Testis (tissue), 3 donors: ENCODE results near the gene KPTN. TPM values are rescaled to one million over a fixed set of nuclear protein-coding genes. Genes with fewer than 3 reads are reported as not detected.

ENCODE experiments used
- DNase-seq: peaks from one replicate; pipeline ENCODE4 v3.0.0-alpha.2; 2019
- H3K27ac ChIP-seq, 2 donors: fragments of 200-600 bp; sonication (generic); one replicate each; pipeline ENCODE4 v1.5.1; 2019
- H3K27me3 ChIP-seq: fragments of 200-600 bp; sonication (generic); one replicate; pipeline ENCODE4 v1.5.1; 2019
- H3K36me3 ChIP-seq: fragments of 200-600 bp; sonication (generic); one replicate; pipeline ENCODE4 v1.5.1; 2017; ENCODE audit warnings: low read depth; ENCODE audit errors: missing control alignments
- H3K4me1 ChIP-seq: fragments of 200-600 bp; sonication (generic); one replicate; pipeline ENCODE4 v1.5.1; 2019
- H3K4me3 ChIP-seq, 2 donors: fragments of 200-600 bp; sonication (generic); one replicate each; pipeline ENCODE4 v1.5.1; 2017 to 2019
- H3K9me3 ChIP-seq: fragments of 200-600 bp; sonication (generic); one replicate; pipeline ENCODE4 v1.5.1; 2017
- CTCF ChIP-seq, 3 experiments: fragments of 450-650 bp in 2 of 3; fragments of 200-600 bp in 1 of 3; sonication (generic) in 1 of 3; IDR thresholded peaks; one replicate each; pipeline ENCODE4 v1.5.1; 2016 to 2019; ENCODE audit warnings: antibody characterized with exemption in 3 of 3, mild to moderate bottlenecking in 2 of 3, moderate library complexity in 1 of 3
- POLR2A ChIP-seq: fragments of 450-650 bp; IDR thresholded peaks from one replicate; pipeline ENCODE4 v1.6.1; 2017; ENCODE audit warnings: antibody characterized with exemption, mild to moderate bottlenecking, moderate library complexity
- WGBS, 2 donors: methylation state at CpG; one replicate each; pipeline ENCODE4 v1.1.5; 2018; 5-methylcytosine and 5-hydroxymethylcytosine counted together
- intact Hi-C: fragments of 100-400 bp; cut with DNase I; formaldehyde crosslinking; loops from one replicate; pipeline ENCODE4 v1.15.1; 2023; ENCODE audit warnings: low total_unique reads
- polyA plus RNA-seq: library from polyadenylated mRNA; stranded (reverse); fragments of 350-450 nt; fragmentation: Illumina TruSeq; extraction: RNeasy Lipid Tissue Mini Kit (QIAGEN cat#74804); gene quantifications from one replicate; pipeline ENCODE4 v1.2.3, GENCODE V29; 2014; ENCODE audit warnings: low read depth, low replicate concordance; ENCODE audit not compliant: insufficient read depth
- total RNA-seq, 2 donors: library from RNA; depleted of rRNA; stranded (reverse); fragments of >200 nt; gene quantifications; one replicate each; pipeline ENCODE4 v1.2.3, GENCODE V29; 2016

The KPTN gene
- total and polyA plus RNA-seq, 3 donors from 2014 or later: 12.9 to 30.0 (median 13.5) TPM

GRCh38 chr19:47464675-47465419, 19.2 kb downstream of the KPTN start:
- intact Hi-C loops: no loop called here
- DNase-seq: no peak
- TF ChIP-seq CTCF (IDR thresholded peaks at IDR 0.05): no peak
- TF ChIP-seq POLR2A: no peak
- H3K4me3 ChIP-seq: no peak overlapping the region
- no peaks in the 10 kb centered on the region for H3K27me3 ChIP-seq
- no peaks in the 10 kb centered on the region for H3K9me3 ChIP-seq
- no peaks in the 10 kb centered on the region for H3K4me1 ChIP-seq
- H3K36me3 ChIP-seq: no peaks in the 10 kb centered on the region
- no peak overlapping the region for H3K27ac ChIP-seq
- WGBS, 2 donors: 81 to 83% methylated on average over 10 of the region's 10 CpGs

- no peak for DNase-seq
- Histone ChIP-seq H3K9me3 (no peaks in the 10 kb centered on the region), H3K4me1 (peaks cover 4% of the 10 kb centered on the region), H3K4me3 (no peak overlapping the region), H3K27me3 (no peaks in the 10 kb centered on the region), H3K27ac (no peak overlapping the region), H3K36me3 (no peaks in the 10 kb centered on the region)
- TF ChIP-seq POLR2A: no peak
- TF ChIP-seq CTCF (IDR thresholded peaks at IDR 0.05): no peak
- intact Hi-C loops: no loop called here
- WGBS, 2 donors: 86 to 91% methylated on average over 5 of the region's 5 CpGs
Observed at GRCh38 chr19:47461876-47462275, 22.1 kb downstream of the KPTN start.

GRCh38 chr19:47459477-47459876, 24.5 kb downstream of the KPTN start:
- Histone ChIP-seq H3K27ac (no peak overlapping the region), H3K4me3 (no peak overlapping the region), H3K9me3 (no peaks in the 10 kb centered on the region), H3K27me3 (no peaks in the 10 kb centered on the region), H3K4me1 (peaks cover 4% of the 10 kb centered on the region), H3K36me3 (no peaks in the 10 kb centered on the region)
- no peak for DNase-seq
- no peak for TF ChIP-seq CTCF (IDR thresholded peaks at IDR 0.05)
- no peak for TF ChIP-seq POLR2A
- 77 to 78% methylated on average over 14 of the region's 14 CpGs for WGBS, 2 donors
- intact Hi-C loops: no loop called here

- Histone ChIP-seq H3K9me3 (no peaks in the 10 kb centered on the region), H3K27me3 (no peaks in the 10 kb centered on the region), H3K27ac (no peak overlapping the region), H3K4me3 (no peak overlapping the region), H3K4me1 (peaks cover 4% of the 10 kb centered on the region), H3K36me3 (no peaks in the 10 kb centered on the region)
- TF ChIP-seq CTCF (IDR thresholded peaks at IDR 0.05): no peak
- no peak for TF ChIP-seq POLR2A
- no peak for DNase-seq
- intact Hi-C loops: no loop called here
- 18 to 32% methylated on average over 5 of the region's 5 CpGs for WGBS, 2 donors
Observed at GRCh38 chr19:47458672-47459071, 25.3 kb downstream of the KPTN start.
